Neural progenitor cell (in vitro differentiated cells): ENCODE measurements around the gene ITPK1.

ENCODE experiments used
- CTCF ChIP-seq: fragments of 200-600 bp; sonication (generic); IDR thresholded peaks from 2 replicates; pipeline ENCODE4 v1.5.1; 2017; ENCODE audit warnings: antibody characterized with exemption, mild to moderate bottlenecking
- EZH2 ChIP-seq: fragments of 200-600 bp; sonication (generic); IDR thresholded peaks from 2 replicates; pipeline ENCODE4 v1.6.1; 2017; ENCODE audit warnings: antibody characterized with exemption, mild to moderate bottlenecking, moderate library complexity
- EZH2phosphoT487 ChIP-seq: fragments of 200-600 bp; sonication (generic); IDR thresholded peaks from 2 replicates; pipeline ENCODE4 v1.6.1; 2017; ENCODE audit warnings: antibody characterized with exemption

- TF ChIP-seq CTCF (no peak), EZH2phosphoT487 (no peak), EZH2 (no peak)
Measured at GRCh38 chr14:92926180-92926845, 189.4 kb downstream of the ITPK1 start.
